Chondrocyte (in vitro differentiated cells): ENCODE results near the gene SUSD5. TPM values are rescaled to one million over a fixed set of nuclear protein-coding genes. Genes with fewer than 3 reads are reported as not detected.
"Not testable (repeated sequence)": the region's sequence is repeated elsewhere in the genome, so short reads cannot be mapped to it uniquely, and the experiment has no call there.

ENCODE experiments used
- DNase-seq: peaks from one replicate; pipeline ENCODE4 v3.0.0; 2021; ENCODE audit warnings: mixed read lengths, low spot score
- H3K27ac Mint-ChIP-seq: one replicate; pipeline ENCODE4 v1.8.0; 2021; ENCODE audit warnings: mild to moderate bottlenecking, moderate library complexity, mixed read lengths; ENCODE audit not compliant: unreplicated experiment
- H3K27me3 Mint-ChIP-seq: 2 replicates; pipeline ENCODE4 v1.8.0; 2021; ENCODE audit warnings: low read depth, mixed read lengths
- H3K36me3 Mint-ChIP-seq: 2 replicates; pipeline ENCODE4 v1.8.0; 2021; ENCODE audit warnings: low read depth, mixed read lengths
- H3K4me1 Mint-ChIP-seq: 2 replicates; pipeline ENCODE4 v1.8.0; 2021; ENCODE audit warnings: low read depth, mild to moderate bottlenecking, mixed read lengths
- H3K4me3 Mint-ChIP-seq: one replicate; pipeline ENCODE4 v1.8.0; 2021; ENCODE audit warnings: mild to moderate bottlenecking, moderate library complexity, mixed read lengths; ENCODE audit not compliant: unreplicated experiment
- H3K9me3 Mint-ChIP-seq: 2 replicates; pipeline ENCODE4 v1.8.0; 2021; ENCODE audit warnings: low read depth, mixed read lengths
- total RNA-seq: library from RNA; stranded (reverse); gene quantifications from 3 replicates; pipeline ENCODE4 v1.2.1, GENCODE V29; 2021
- TF ChIP-seq, protein P1 (sequence below): fragments of 200-600 bp; sonication (generic); IDR thresholded peaks from 2 replicates; pipeline ENCODE4 v1.5.0; 2021; ENCODE audit warnings: antibody characterized with exemption, mild to moderate bottlenecking, moderate library complexity

SUSD5 gene
- total RNA-seq, 1 donor from 2014 or later = 55.6 TPM

DNA sequence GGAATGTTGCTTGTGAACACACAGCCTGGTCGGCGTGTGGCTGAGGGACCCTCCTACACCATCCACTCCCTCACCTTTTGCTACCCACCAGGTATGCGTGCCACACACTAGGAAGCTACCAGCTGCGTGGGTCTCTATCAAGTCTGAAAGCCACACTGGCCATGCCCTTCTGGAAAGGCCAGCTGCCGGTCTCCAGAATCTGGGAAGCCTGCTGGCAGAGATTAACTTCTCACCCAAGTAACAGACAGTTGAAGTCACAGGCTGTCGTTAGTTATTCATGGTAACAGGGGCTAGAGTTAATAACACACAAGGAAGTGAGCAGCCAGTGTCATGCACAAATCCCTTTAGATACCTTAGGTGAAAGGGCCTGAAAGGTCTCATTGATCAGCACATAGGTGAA, 48.1 kb downstream of the SUSD5 start:
- Mint-ChIP-seq H3K9me3 (no peaks in the 10 kb centered on the region), H3K4me3 (no peak overlapping the region), H3K4me1 (peaks cover 24% of the 10 kb centered on the region), H3K27me3 (no peaks in the 10 kb centered on the region), H3K36me3 (peaks cover 11% of the 10 kb centered on the region), H3K27ac (no peak overlapping the region)
- TF ChIP-seq, protein P1, sequence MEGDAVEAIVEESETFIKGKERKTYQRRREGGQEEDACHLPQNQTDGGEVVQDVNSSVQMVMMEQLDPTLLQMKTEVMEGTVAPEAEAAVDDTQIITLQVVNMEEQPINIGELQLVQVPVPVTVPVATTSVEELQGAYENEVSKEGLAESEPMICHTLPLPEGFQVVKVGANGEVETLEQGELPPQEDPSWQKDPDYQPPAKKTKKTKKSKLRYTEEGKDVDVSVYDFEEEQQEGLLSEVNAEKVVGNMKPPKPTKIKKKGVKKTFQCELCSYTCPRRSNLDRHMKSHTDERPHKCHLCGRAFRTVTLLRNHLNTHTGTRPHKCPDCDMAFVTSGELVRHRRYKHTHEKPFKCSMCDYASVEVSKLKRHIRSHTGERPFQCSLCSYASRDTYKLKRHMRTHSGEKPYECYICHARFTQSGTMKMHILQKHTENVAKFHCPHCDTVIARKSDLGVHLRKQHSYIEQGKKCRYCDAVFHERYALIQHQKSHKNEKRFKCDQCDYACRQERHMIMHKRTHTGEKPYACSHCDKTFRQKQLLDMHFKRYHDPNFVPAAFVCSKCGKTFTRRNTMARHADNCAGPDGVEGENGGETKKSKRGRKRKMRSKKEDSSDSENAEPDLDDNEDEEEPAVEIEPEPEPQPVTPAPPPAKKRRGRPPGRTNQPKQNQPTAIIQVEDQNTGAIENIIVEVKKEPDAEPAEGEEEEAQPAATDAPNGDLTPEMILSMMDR = no peak
- DNase-seq = no peak

DNA sequence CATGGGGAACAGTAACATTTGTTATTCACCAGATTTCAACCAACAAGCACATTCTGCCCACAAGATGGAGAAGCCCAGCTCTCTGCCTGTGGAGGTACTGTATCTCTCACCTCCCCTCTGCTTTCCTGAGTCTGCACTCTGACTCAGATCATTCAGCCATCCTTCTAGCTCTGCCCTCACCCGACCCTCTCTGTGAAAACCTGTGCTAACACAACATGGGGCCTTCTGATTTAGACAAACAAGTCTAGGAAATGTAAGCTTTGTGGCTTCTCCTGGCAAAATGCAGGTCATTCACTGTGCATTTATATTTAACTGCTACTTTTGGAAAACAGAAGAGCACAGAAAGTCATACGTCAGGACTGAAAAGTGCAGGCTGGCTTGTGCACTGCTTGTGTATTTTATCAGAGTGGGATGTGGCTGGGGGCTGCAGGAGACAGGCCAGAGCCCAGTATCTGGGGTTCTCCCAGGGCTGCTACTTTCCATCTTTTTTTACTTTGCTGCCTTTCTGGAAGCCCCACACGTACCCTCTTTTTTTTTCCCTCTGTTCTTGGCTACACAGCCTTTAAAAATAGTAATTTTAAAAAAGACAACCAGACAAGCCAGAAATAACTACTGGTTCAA, 50.8 kb downstream of the SUSD5 start:
- TF ChIP-seq, protein P1 = no peak
- H3K27ac Mint-ChIP-seq = peak overlapping the region; percentile 79
- H3K36me3 Mint-ChIP-seq = peaks cover 10% of the 10 kb centered on the region
- H3K4me1 Mint-ChIP-seq = peaks cover 31% of the 10 kb centered on the region
- H3K4me3 Mint-ChIP-seq = no peak overlapping the region
- no peaks in the 10 kb centered on the region for H3K9me3 Mint-ChIP-seq
- no peaks in the 10 kb centered on the region for H3K27me3 Mint-ChIP-seq
- DNase-seq = no peak

DNA sequence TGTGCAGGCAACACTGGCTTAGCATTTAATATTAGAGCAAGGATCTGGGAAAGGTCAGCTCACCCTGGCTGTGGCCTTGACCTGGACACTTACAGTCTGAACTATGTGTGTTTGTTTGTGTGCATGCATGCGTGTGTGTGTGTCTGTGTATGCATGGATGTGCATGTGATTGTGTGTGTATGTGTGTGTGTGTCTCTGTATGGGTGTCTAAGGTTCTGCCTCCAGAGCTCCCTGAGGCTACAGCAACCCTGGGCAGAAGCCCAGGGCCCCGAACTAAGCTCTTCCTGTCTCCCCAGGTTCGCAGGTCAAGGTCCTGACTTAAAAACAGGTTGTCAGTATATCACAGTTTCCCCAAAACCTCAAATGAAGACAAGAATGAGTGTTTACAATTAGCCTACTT, 51.3 kb downstream of the SUSD5 start:
- no peak overlapping the region for H3K4me3 Mint-ChIP-seq
- H3K27ac Mint-ChIP-seq = peak overlapping the region; percentile 79
- no peak for DNase-seq
- TF ChIP-seq, protein P1 = no peak
- H3K36me3 Mint-ChIP-seq = peaks cover 10% of the 10 kb centered on the region
- no peaks in the 10 kb centered on the region for H3K27me3 Mint-ChIP-seq
- H3K9me3 Mint-ChIP-seq = no peaks in the 10 kb centered on the region
- H3K4me1 Mint-ChIP-seq = peaks cover 31% of the 10 kb centered on the region

DNA sequence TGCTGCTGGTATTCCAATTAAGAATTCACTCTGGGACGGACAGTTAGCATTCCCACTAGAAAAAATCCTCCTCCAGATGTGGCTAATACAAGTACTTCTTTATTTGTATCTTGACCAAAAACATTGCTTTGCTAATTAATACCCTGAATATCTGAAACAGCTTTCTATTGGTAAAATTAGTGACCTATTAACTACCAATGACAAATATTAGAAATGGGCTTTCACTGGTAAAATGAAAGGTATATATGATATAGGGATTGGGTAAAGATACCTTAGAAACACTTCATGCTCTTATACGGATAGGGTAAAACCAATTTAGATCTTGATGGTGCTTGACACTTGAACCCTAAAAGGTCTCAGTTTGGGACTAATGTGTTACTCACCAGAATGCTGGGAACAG, 52.5 kb downstream of the SUSD5 start:
- no peak overlapping the region for H3K4me3 Mint-ChIP-seq
- H3K27me3 Mint-ChIP-seq = no peaks in the 10 kb centered on the region
- peaks cover 31% of the 10 kb centered on the region for H3K4me1 Mint-ChIP-seq
- H3K27ac Mint-ChIP-seq = no peak overlapping the region
- DNase-seq = no peak
- TF ChIP-seq, protein P1 = no peak
- peaks cover 8% of the 10 kb centered on the region for H3K36me3 Mint-ChIP-seq
- no peaks in the 10 kb centered on the region for H3K9me3 Mint-ChIP-seq

DNA sequence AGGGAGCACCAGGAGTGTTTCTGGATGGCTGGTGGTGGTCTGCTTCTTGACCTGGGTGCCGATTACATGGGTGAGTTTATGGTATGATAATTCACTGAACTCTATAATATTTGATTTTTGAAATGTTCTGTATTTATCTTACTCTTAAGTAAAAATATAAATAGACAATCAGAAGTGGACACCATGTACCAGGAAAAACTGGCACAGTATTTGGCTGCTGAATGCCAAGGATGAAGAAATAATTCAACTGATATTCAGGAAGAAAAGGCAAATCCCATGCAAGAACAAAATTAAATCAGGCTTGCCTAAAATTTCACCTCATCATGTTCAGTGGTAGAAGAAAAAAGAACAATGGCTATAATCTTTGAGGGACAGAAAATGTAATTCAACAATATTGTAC, 53.2 kb downstream of the SUSD5 start:
- no peaks in the 10 kb centered on the region for H3K9me3 Mint-ChIP-seq
- TF ChIP-seq, protein P1 = no peak
- H3K4me1 Mint-ChIP-seq = peaks cover 31% of the 10 kb centered on the region
- H3K27ac Mint-ChIP-seq = peak overlapping the region; percentile 38
- no peak overlapping the region for H3K4me3 Mint-ChIP-seq
- peaks cover 11% of the 10 kb centered on the region for H3K36me3 Mint-ChIP-seq
- no peaks in the 10 kb centered on the region for H3K27me3 Mint-ChIP-seq
- no peak for DNase-seq

DNA sequence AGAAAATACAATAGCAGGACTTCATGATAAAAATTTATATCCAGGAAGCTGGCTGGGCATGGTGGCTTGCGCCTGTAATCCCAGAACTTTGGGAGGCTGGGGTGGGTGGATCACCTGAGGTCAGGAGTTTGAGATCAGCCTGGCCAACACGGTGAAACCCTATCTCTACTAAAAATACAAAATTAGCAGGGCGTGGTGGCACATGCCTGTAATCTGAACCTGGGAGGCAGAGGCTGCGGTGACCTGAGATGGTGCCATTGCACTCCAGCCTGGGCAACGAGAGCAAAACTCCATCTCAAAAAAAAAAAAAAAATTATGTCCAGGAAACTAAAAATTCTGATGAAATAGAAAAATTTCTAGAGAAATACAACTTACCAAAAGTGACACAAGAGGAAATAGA, 56.0 kb downstream of the SUSD5 start:
- not testable (repeated sequence) for H3K9me3 Mint-ChIP-seq, H3K4me3 Mint-ChIP-seq, H3K36me3 Mint-ChIP-seq, H3K27ac Mint-ChIP-seq, H3K27me3 Mint-ChIP-seq, DNase-seq
- H3K4me1 Mint-ChIP-seq = peaks cover 18% of the 10 kb centered on the region
